DMS153 treated with DMSO at 0.1 percent for 48 hours (cell line): ENCODE results near the gene IFIT1.
"Not testable (repeated sequence)": the region's sequence is repeated elsewhere in the genome, so short reads cannot be mapped to it uniquely, and the experiment has no call there.

Experiments used
- DNase-seq: peaks from one replicate; lab custom pipeline; 2025; ENCODE audit not compliant: unreplicated experiment; lab: John Stamatoyannopoulos, UW

The IFIT1 gene, protein sequence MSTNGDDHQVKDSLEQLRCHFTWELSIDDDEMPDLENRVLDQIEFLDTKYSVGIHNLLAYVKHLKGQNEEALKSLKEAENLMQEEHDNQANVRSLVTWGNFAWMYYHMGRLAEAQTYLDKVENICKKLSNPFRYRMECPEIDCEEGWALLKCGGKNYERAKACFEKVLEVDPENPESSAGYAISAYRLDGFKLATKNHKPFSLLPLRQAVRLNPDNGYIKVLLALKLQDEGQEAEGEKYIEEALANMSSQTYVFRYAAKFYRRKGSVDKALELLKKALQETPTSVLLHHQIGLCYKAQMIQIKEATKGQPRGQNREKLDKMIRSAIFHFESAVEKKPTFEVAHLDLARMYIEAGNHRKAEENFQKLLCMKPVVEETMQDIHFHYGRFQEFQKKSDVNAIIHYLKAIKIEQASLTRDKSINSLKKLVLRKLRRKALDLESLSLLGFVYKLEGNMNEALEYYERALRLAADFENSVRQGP

DNA sequence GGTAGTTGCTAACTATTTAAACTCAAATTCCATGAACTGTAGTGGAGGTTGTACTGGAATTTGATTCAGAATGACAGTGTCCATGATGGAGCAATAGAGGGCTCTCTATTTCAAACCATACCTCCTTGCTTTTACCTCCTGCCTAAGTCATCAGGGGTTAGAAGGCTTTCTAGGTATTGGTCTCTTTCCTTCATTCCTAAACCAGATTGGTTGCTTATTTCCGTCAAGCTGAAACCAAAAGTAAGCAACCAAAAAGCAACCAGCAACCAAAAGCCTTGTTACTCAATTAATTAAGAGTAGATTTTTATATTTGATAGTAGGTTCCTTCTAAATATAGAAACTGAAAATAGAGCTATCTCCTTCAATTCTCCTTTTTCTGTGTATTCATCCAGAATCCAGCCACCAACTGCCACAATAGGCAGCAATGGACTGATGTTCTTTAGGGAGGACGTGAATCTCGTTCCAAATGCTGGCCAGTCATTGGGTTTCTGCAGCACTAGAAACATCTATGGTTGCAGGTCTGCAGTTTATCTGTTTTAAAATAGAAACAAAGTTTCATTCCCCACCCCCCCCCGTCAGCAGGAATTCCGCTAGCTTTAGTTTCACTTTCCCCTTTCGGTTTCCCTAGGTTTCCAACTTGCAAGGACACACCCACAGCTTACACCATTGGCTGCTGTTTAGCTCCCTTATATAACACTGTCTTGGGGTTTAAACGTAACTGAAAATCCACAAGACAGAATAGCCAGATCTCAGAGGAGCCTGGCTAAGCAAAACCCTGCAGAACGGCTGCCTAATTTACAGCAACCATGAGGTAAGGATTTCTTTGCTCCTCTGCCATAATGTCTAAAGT is at the start of gene IFIT1:
Gene IFIT1, plus strand, starts transcription at position 717 of the 850 bp plus-strand sequence. Its CDS starts 90 bp downstream, at position 807.
- peak; percentile 59 for DNase-seq

- no peak for DNase-seq
Observed at GRCh38 chr10:89343089-89343767, 49.2 kb upstream of the IFIT1 start.

DNA sequence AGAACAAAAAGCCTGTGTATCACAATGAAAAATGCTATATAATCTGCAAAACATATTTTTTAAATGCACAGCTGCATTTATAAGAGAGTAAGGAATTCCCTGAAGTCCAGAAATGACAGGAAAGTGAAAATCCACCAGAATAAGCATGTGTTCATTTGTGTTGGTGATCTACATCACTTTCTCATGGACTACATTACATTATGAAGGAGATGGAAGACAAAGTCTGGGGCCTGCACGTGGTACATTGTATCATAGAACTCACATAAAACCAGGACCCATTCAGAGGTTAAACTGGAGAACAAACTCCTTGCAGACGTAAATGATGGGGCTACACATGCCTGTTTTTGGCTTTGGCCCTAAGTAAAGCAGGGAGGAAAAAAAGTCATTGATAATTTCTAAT is 48.3 kb upstream of the IFIT1 start:
- DNase-seq: no peak

- no peak for DNase-seq
Observed at GRCh38 chr10:89345367-89346000, 46.9 kb upstream of the IFIT1 start.

GRCh38 chr10:89346405-89347254 is 45.8 kb upstream of the IFIT1 start:
- no peak for DNase-seq

- no peak for DNase-seq
Observed at GRCh38 chr10:89347701-89348457, 44.5 kb upstream of the IFIT1 start.

DNA sequence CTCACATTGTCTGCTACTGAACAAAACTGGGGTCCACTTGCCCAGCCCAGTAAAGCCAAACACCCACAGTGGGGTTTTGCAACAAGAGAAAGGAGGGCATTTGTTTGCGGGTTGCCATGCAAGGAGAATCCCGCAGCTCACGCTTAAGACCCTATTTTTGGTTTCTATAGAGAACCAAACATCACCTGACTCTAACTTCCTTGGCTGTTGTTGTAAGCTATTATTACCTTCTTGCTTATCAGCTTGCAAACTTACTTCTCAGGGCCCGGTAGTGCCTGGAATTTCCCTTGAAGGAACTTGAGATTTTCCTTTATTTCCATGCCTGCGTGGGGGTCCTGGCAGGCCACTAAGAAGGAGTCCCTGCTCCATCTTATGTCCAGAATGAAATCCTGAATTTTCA is 43.9 kb upstream of the IFIT1 start:
- DNase-seq: no peak

- DNase-seq: no peak
Observed at GRCh38 chr10:89348975-89349374, 43.4 kb upstream of the IFIT1 start.

GRCh38 chr10:89350631-89351315 is 41.6 kb upstream of the IFIT1 start:
- not testable (repeated sequence) for DNase-seq

GRCh38 chr10:89351412-89351779 is 41.0 kb upstream of the IFIT1 start:
- DNase-seq: no peak

GRCh38 chr10:89351780-89352597 is 40.4 kb upstream of the IFIT1 start:
- no peak for DNase-seq

- no peak for DNase-seq
Observed at GRCh38 chr10:89352802-89353201, 39.6 kb upstream of the IFIT1 start.

GRCh38 chr10:89355394-89355931 is 37.0 kb upstream of the IFIT1 start:
- no peak for DNase-seq

- DNase-seq: no peak
Observed at GRCh38 chr10:89357096-89357495, 35.3 kb upstream of the IFIT1 start.

DNA sequence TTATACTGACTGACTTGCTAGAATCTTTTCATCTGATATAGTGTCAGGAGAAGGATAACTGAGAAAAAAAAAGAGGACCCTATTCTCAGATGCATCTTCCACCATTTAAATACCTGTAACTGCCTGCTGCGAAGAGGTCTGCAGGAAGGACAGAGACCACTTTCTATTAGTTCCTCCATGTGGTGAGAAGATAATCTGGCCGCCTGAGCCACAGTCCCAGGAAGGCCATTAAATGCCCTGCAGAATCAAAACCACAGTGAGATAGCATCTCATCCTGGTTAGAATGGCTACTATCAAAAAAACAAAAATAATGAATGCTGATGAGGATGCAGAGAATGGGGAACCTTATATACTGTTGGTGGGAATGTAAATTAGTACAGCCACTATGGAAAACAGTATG is 34.4 kb upstream of the IFIT1 start:
- DNase-seq: no peak

GRCh38 chr10:89360157-89360556 is 32.3 kb upstream of the IFIT1 start:
- DNase-seq: no peak

DNA sequence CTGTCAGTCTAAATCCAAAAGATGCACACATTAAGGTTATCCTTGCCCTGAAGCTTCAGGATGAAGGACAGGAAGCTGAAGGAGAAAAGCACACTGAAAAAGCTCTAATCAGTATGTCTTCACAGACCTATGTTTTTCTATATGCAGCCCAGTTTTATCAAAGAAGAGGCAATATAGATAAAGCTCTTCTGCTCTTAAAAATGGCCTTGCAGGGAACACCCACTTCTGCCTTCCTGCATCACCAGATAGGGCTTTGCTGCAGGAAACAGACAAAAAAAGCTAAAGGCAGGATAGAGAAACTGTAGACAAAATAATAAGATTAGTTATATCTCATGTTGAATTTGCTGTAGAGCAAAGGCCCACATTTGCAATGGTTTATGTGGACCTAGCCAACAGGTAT is 29.5 kb upstream of the IFIT1 start:
- no peak for DNase-seq
